Calu3 (cell line): ENCODE results near the gene TUBA3C. TPM values are rescaled to one million over a fixed set of nuclear protein-coding genes. Genes with fewer than 3 reads are reported as not detected.

Experiments used
- BruUV-seq: library from RNA; stranded (reverse); fragments of 400-500 nt; replicated peaks from 2 replicates; lab custom pipeline; 2021; lab: Mats Ljungman, UMichigan
- CTCF ChIA-PET: fragments of 300-600 bp; sonication (Branson Sonifier 250); formaldehyde crosslinking; loops from one replicate; lab custom pipeline; 2022; ENCODE audit warnings: antibody characterized with exemption; lab: Charles Lee
- DNase-seq: peaks from one replicate; pipeline ENCODE4 v3.0.0; 2022
- H3K27ac Mint-ChIP-seq: one replicate; pipeline ENCODE4 v1.8.0; 2022; ENCODE audit warnings: mixed read lengths; ENCODE audit not compliant: unreplicated experiment
- H3K27me3 Mint-ChIP-seq: one replicate; pipeline ENCODE4 v1.8.0; 2022; ENCODE audit warnings: mixed read lengths; ENCODE audit not compliant: unreplicated experiment
- H3K36me3 Mint-ChIP-seq: one replicate; pipeline ENCODE4 v1.8.0; 2022; ENCODE audit warnings: mild to moderate bottlenecking, moderate library complexity, mixed read lengths; ENCODE audit not compliant: insufficient read depth, unreplicated experiment
- H3K4me1 Mint-ChIP-seq: one replicate; pipeline ENCODE4 v1.8.0; 2022; ENCODE audit warnings: mild to moderate bottlenecking, low read depth, mixed read lengths; ENCODE audit not compliant: unreplicated experiment
- H3K4me3 Mint-ChIP-seq: one replicate; pipeline ENCODE4 v1.8.0; 2022; ENCODE audit warnings: mild to moderate bottlenecking, low read depth, moderate library complexity, mixed read lengths; ENCODE audit not compliant: unreplicated experiment
- H3K9me3 Mint-ChIP-seq: one replicate; pipeline ENCODE4 v1.8.0; 2022; ENCODE audit warnings: low read depth, mixed read lengths; ENCODE audit not compliant: unreplicated experiment
- CTCF ChIP-seq: fragments of 200-600 bp; IDR thresholded peaks from one replicate; pipeline ENCODE4 v1.8.0; 2022; ENCODE audit warnings: antibody characterized with exemption; ENCODE audit not compliant: unreplicated experiment
- intact Hi-C: fragments of 100-400 bp; cut with micrococcal nuclease; formaldehyde crosslinking; loops from one replicate; pipeline ENCODE4 v1.10.0; 2022; ENCODE audit not compliant: unreplicated experiment
- total RNA-seq: library from RNA; stranded (reverse); gene quantifications from 2 replicates; pipeline ENCODE4 v1.2.3, GENCODE V29; 2022

TUBA3C gene
- total RNA-seq, 1 experiment from 2014 or later: not detected

GRCh38 chr13:19173752-19174151, 7.9 kb downstream of the TUBA3C start:
- H3K27me3 Mint-ChIP-seq: no peaks in the 10 kb centered on the region
- TF ChIP-seq CTCF: no peak
- intact Hi-C loops: no loop called here
- H3K36me3 Mint-ChIP-seq: no peaks in the 10 kb centered on the region
- no peaks in the 10 kb centered on the region for H3K4me1 Mint-ChIP-seq
- no peak overlapping the region for H3K27ac Mint-ChIP-seq
- H3K9me3 Mint-ChIP-seq: no peaks in the 10 kb centered on the region
- no peak overlapping the region for H3K4me3 Mint-ChIP-seq
- no TSS peak for BruUV-seq
- no peak for DNase-seq
- CTCF ChIA-PET: no interaction called here

GRCh38 chr13:19172647-19173030, 9.0 kb downstream of the TUBA3C start:
- BruUV-seq: no TSS peak
- Mint-ChIP-seq H3K9me3 (no peaks in the 10 kb centered on the region), H3K4me3 (no peak overlapping the region), H3K27ac (no peak overlapping the region), H3K36me3 (no peaks in the 10 kb centered on the region), H3K4me1 (no peaks in the 10 kb centered on the region), H3K27me3 (no peaks in the 10 kb centered on the region)
- intact Hi-C loops: no loop called here
- no peak for TF ChIP-seq CTCF
- no peak for DNase-seq
- CTCF ChIA-PET: no interaction called here

- Mint-ChIP-seq H3K4me1 (no peaks in the 10 kb centered on the region), H3K9me3 (no peaks in the 10 kb centered on the region), H3K4me3 (no peak overlapping the region), H3K27me3 (no peaks in the 10 kb centered on the region), H3K36me3 (no peaks in the 10 kb centered on the region), H3K27ac (no peak overlapping the region)
- DNase-seq: no peak
- CTCF ChIA-PET: no interaction called here
- intact Hi-C loops: no loop called here
- TF ChIP-seq CTCF: no peak
- no TSS peak for BruUV-seq
Measured at GRCh38 chr13:19172007-19172646, 9.5 kb downstream of the TUBA3C start.

GRCh38 chr13:19171563-19171962, 10.1 kb downstream of the TUBA3C start:
- BruUV-seq: no TSS peak
- H3K4me3 Mint-ChIP-seq: no peak overlapping the region
- DNase-seq: no peak
- H3K27me3 Mint-ChIP-seq: no peaks in the 10 kb centered on the region
- H3K36me3 Mint-ChIP-seq: no peaks in the 10 kb centered on the region
- CTCF ChIA-PET: no interaction called here
- no peaks in the 10 kb centered on the region for H3K9me3 Mint-ChIP-seq
- intact Hi-C loops: no loop called here
- H3K27ac Mint-ChIP-seq: no peak overlapping the region
- no peaks in the 10 kb centered on the region for H3K4me1 Mint-ChIP-seq
- no peak for TF ChIP-seq CTCF
